Neuronal stem cell (in vitro differentiated cells): ENCODE measurements around the gene HOXA11. TPM values are rescaled to one million over a fixed set of nuclear protein-coding genes. Genes with fewer than 3 reads are reported as not detected.

Experiments used
- DNase-seq: peaks from one replicate; pipeline ENCODE4 v3.0.0-alpha.2; 2013; ENCODE audit warnings: low spot score
- H2AFZ ChIP-seq: one replicate; pipeline ENCODE4 v1.6.1; 2013; ENCODE audit warnings: mild to moderate bottlenecking, low read length, inconsistent platforms
- H2AK5ac ChIP-seq: 2 replicates; pipeline ENCODE4 v1.6.1; 2013; ENCODE audit warnings: low read depth, mild to moderate bottlenecking, inconsistent platforms, low read length, moderate library complexity, mixed read lengths
- H2BK120ac ChIP-seq: 2 replicates; pipeline ENCODE4 v1.6.1; 2013; ENCODE audit warnings: low read depth, mild to moderate bottlenecking, inconsistent platforms, low read length, moderate library complexity, mixed read lengths
- H2BK12ac ChIP-seq: one replicate; pipeline ENCODE4 v1.6.1; 2013; ENCODE audit warnings: low read length, inconsistent platforms
- H2BK15ac ChIP-seq: 2 replicates; pipeline ENCODE4 v1.6.1; 2013; ENCODE audit warnings: mild to moderate bottlenecking, low read length, inconsistent platforms, mixed read lengths
- H2BK5ac ChIP-seq: one replicate; pipeline ENCODE4 v1.6.1; 2013; ENCODE audit warnings: inconsistent platforms, mild to moderate bottlenecking, low read length, moderate library complexity
- H3K14ac ChIP-seq: one replicate; pipeline ENCODE4 v1.6.1; 2013; ENCODE audit warnings: low read length, inconsistent platforms
- H3K18ac ChIP-seq: 2 replicates; pipeline ENCODE4 v1.6.1; 2013; ENCODE audit warnings: low read length, inconsistent platforms
- H3K23ac ChIP-seq: 2 replicates; pipeline ENCODE4 v1.6.1; 2013; ENCODE audit warnings: low read depth, mild to moderate bottlenecking, mixed read lengths, low read length, inconsistent platforms; ENCODE audit not compliant: poor library complexity
- H3K27ac ChIP-seq: replicated peaks from 3 replicates; pipeline ENCODE4 v1.5.1; 2013; ENCODE audit warnings: low read length, inconsistent platforms
- H3K27me3 ChIP-seq, 3 experiments: 2 replicates each; pipeline ENCODE4 v1.6.1; 2013; ENCODE audit warnings: low read length in 3 of 3, mild to moderate bottlenecking in 2 of 3, inconsistent platforms in 1 of 3, low read depth in 1 of 3, mixed read lengths in 1 of 3, moderate library complexity in 1 of 3; ENCODE audit not compliant: control insufficient read depth in 3 of 3, insufficient read depth in 3 of 3
- H3K36me3 ChIP-seq, 2 donors: replicated peaks in 1 of 2; 2 replicates each; pipeline ENCODE4 v1.6.1; 2013; ENCODE audit warnings: low read length in 2 of 2; ENCODE audit not compliant: control insufficient read depth in 2 of 2, insufficient read depth in 2 of 2
- H3K4ac ChIP-seq: 2 replicates; pipeline ENCODE4 v1.6.1; 2013; ENCODE audit warnings: inconsistent platforms, mild to moderate bottlenecking, low read length, moderate library complexity
- H3K4me1 ChIP-seq, 2 donors: 1 replicate in 1 of 2; 2 replicates in 1 of 2; pipeline ENCODE4 v1.6.1; 2013; ENCODE audit warnings: low read length in 2 of 2, low read depth in 1 of 2; ENCODE audit not compliant: control insufficient read depth in 2 of 2, insufficient read depth in 1 of 2
- H3K4me2 ChIP-seq: one replicate; pipeline ENCODE4 v1.6.1; 2013; ENCODE audit warnings: mild to moderate bottlenecking, low read length, inconsistent platforms; ENCODE audit not compliant: insufficient read depth, poor library complexity, severe bottlenecking
- H3K4me3 ChIP-seq, 2 donors: 2 replicates each; pipeline ENCODE4 v1.5.1; 2013; ENCODE audit warnings: low read length in 2 of 2, mild to moderate bottlenecking in 2 of 2, inconsistent platforms in 1 of 2, moderate library complexity in 1 of 2
- H3K79me1 ChIP-seq: one replicate; pipeline ENCODE4 v1.6.1; 2013; ENCODE audit warnings: low read depth, mild to moderate bottlenecking, inconsistent platforms, low read length, moderate library complexity
- H3K9ac ChIP-seq: one replicate; pipeline ENCODE4 v1.6.1; 2013; ENCODE audit warnings: mild to moderate bottlenecking, low read depth, low read length, inconsistent platforms; ENCODE audit not compliant: poor library complexity
- H3K9me3 ChIP-seq, 2 donors: replicated peaks in 1 of 2; 2 replicates each; pipeline versions ENCODE3 to v1.6.1; 2013; ENCODE audit warnings: low read length in 2 of 2, mild to moderate bottlenecking in 2 of 2, inconsistent platforms in 1 of 2, low read depth in 1 of 2, mixed read lengths in 1 of 2, moderate library complexity in 1 of 2; ENCODE audit not compliant: control insufficient read depth in 2 of 2, insufficient read depth in 1 of 2
- H4K8ac ChIP-seq: one replicate; pipeline ENCODE4 v1.6.1; 2013; ENCODE audit warnings: low read depth, mild to moderate bottlenecking, inconsistent platforms, low read length, moderate library complexity
- H4K91ac ChIP-seq: one replicate; pipeline ENCODE4 v1.6.1; 2013; ENCODE audit warnings: low read length, low read depth, mild to moderate bottlenecking, inconsistent platforms; ENCODE audit not compliant: poor library complexity
- whole genome bisulfite sequencing, 2 donors: extraction: QIAGEN DNeasy Blood & Tissue Kit; methylation state at CpG; one replicate each; pipeline ENCODE4 v1.1.7; 2013; ENCODE audit warnings: missing lambda C conversion rate in 2 of 2, mixed read lengths in 1 of 2; ENCODE audit not compliant: insufficient read length in 2 of 2, insufficient replicate concordance in 1 of 2; ENCODE audit errors: extremely low coverage in 2 of 2; 5-methylcytosine and 5-hydroxymethylcytosine counted together
- small RNA-seq: library from polyadenylated mRNA; stranded (forward); fragments of <200 nt; extraction: miRNeasy Mini kit (QIAGEN cat#:217004); gene quantifications from one replicate; pipeline ENCODE3, GENCODE V24; 2013; ENCODE audit not compliant: insufficient read depth

The HOXA11 gene

GRCh38 chr7:27131390-27131819, 53.6 kb downstream of the HOXA11 start:
- Histone ChIP-seq H3K4me3 (peak overlapping the region in 1 of 2 donors; percentile 53), H3K27ac (no peak overlapping the region), H3K4me1 (peaks cover 0 to 3% of the 10 kb centered on the region in 2 donors), H2AFZ (peak overlapping the region; percentile 98), H3K36me3 (no peaks in the 10 kb centered on the region), H3K4ac (no peak overlapping the region), H3K23ac (no peak overlapping the region), H3K18ac (no peak overlapping the region), H3K27me3 (peaks cover 21 to 100% (median 92%) of the 10 kb centered on the region in 3 experiments), H3K79me1 (no peaks in the 10 kb centered on the region), H3K9ac (no peak overlapping the region), H2BK120ac (no peak overlapping the region), H4K8ac (no peak overlapping the region), H3K9me3 (peaks cover 0 to 8% of the 10 kb centered on the region in 2 donors), H2BK12ac (no peak overlapping the region), H2AK5ac (no peak overlapping the region), H2BK15ac (no peak overlapping the region), H4K91ac (no peak overlapping the region), H2BK5ac (no peak overlapping the region), H3K14ac (no peak overlapping the region), H3K4me2 (peak overlapping the region; percentile 61)
- DNase-seq: no peak
- no CpG with 5 or more reads among the region's 12 CpGs for WGBS, 2 donors

Small RNAs within 50 kb of the gene (small RNA-seq; reads per million reads assigned to genes)
- gene AC004080.5 (not detected), gene RF02140 (not detected), gene RF02141 (not detected)
